ENCODE measurements around the gene SRSF7.
"Not testable (repeated sequence)": the region's sequence is repeated elsewhere in the genome, so short reads cannot be mapped to it uniquely, and the experiment has no call there.

SRSF7 gene

DNA sequence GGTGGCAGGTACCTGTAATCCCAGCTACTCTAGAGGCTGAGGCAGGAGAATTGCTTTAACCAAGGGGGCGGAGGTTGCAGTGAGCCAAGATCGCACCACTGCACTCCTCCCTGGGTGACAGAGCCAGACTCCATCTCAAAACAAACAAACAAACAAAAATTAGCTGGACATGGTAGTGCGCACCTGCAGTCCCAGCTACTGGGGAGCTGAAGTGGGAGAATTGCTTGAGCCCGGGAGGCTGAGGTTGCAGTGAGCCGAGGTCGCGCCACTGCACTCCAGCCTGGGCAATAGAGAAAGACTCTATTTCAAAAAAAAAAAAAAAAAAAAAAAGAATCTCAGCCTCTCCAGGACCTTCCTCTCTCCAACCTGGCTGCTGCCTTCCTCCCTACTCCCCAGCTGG is 20.1 kb downstream of the SRSF7 start:
- DNase-seq = no peak

DNA sequence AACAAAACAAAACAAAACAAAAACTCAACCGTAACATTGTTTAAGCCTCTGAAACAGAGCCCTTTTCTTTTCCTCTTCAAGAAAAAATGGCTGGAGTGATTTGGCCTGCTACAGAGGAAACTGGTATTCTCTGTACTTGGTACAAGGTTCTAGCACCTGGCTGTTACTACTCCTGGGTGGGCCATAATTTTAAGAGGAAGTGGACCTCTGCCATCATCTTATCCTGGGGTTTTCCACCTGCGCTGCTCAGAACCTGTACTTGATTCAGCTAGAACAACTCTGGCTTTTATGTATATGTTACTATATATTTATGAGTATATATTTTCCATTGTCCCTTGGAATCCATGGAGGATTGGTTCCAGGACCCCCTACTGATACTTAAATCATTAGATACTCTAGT is 22.5 kb downstream of the SRSF7 start:
- no peak for DNase-seq

- no peak for DNase-seq
Measured at GRCh38 chr2:38727661-38728060, 23.5 kb downstream of the SRSF7 start.

- DNase-seq = no peak
Measured at GRCh38 chr2:38723173-38723572, 28.0 kb downstream of the SRSF7 start.

DNA sequence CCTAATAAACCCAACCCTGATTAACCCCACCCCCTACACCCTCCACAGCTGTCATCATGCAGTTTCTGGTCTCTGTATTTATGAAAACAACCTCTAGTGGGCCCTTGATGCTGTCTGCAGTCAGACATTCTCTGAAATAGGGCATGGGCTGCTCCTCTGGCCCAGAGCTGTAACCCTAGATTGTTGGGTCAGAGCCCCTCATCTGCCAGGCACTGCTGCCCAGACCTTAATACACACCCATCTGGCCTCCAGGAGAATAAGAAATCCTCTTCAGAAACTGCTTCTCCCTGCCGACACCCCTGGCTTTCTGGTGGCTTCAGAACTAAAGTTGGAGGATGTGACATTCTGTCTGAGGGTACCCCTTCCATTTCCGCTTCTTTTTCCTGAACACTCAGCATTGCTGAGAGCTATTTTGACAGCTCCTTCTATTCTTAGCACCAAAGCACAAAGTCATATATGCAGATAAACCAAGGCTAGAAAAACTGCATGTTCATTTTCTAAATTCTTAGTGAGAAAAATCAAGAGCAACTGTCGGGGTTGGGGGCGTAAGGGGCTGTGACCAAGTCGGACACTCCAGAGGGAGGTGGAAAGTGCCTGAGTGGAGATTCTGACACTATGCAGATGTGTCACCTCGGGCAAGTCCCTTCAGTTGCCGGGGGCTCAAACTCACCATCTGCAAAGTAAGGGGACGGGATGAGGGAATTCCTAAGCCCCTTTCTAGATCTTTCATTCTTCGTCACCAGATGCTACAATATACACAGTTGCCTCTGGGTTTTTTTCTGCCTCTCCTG is 28.7 kb downstream of the SRSF7 start:
- DNase-seq = no peak

DNA sequence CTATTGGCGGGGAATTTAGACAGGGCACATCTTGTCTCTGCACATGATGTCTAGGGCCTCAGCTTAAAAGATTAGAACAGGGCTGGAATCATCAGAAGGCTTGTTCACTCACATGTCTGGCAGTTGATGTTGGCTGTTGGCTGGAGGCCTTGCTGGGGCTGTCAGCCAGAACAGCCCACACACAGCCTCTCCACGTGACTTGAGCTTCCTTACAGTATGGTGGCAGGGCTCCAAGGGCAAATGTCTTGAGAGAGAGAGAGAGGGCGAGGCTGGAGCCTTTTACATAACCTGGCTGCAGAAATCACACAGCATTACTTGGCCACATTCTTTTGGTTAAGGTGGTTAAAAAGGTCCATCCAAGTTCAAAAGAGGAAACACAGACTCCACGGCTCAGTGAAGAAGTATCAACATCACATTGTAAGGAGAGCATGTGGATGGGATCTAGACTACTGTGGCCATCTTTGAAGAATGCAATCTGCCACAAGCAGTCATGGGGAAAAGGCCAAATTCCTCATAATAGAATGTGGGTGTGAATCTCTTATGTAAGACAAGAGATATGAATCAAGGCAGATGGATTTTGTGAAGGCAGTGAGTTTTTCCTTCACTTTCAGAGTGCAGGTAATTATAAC is 30.4 kb downstream of the SRSF7 start:
- DNase-seq = no peak

DNA sequence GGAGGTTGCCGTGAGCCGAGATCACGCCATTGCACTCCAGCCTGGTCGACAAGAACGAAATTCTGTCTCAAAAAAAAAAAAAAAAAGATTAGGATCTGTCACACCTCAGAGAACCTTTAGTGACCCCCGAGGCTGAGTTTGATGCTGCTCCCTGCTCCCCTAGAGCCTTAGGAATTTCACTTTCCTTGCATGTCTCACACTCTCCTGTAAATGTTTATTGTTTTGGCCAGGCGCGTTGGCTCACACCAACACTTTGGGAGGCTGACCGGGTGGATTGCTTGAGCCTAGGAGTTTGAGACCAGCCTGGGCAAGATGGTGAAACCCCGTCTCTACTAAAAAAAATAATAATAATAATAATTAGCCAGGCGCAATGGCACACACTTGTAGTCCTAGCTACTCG is 31.5 kb downstream of the SRSF7 start:
- no peak for DNase-seq

DNA sequence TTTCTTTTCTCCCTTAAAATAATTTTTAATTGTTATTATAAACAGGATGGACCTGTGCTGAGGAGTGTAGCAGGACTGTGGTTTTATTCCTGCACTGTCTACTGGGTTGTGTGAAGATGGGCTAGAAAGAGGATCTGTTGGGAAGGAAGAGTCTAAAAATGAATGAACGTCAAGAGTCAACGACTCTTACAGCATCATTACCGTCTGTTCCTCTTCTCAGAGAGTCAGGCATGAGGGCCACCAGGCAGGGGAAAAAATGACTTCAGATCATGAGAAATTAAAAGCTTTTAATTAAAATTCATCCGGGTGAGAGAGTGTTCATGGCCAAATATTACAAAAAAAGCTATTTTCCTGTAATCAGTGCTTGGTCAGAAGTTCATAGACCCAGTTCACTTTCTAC is 32.6 kb downstream of the SRSF7 start:
- no peak for DNase-seq

GRCh38 chr2:38716185-38716584 is 35.0 kb downstream of the SRSF7 start:
- DNase-seq = no peak

DNA sequence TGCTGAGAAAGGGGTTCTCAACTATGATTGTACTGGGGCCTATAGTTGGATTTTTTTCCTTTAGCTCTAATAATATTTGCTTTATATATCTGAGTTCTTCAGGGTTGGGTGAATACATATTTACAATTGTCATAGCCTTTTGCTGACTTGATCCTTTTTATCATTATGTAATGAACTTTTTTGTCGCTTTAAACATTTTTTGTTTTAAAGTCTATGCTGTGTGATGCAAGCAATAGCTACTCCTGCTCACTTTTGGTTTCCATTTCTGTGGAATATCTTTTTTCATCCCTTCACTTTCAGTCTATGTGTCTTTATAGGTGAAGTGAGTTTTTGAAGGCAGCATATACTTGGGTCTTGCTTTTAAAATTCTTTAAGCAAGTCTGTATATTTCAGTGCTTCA is 36.2 kb downstream of the SRSF7 start:
- DNase-seq = not testable (repeated sequence)

DNA sequence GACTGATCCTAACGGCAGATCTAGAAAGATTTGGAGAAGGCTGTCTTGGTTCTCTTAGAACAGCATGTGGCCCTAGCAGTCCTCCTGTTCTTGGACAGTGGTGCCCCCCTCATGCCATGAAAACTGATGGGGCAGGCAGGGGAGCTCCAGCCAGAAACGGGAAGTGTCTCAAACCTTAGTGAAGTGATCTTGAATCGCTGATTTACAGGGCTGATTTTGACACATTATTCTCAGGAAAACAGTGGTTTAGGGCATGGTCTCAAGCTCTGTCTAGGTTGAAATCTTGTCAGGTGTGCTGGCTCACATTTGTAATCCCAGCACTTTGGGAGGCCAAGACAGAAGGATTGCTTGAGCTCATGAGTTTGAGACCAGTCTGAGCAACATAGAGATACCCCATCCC is 37.8 kb downstream of the SRSF7 start:
- DNase-seq = no peak

- no peak for DNase-seq
Measured at GRCh38 chr2:38712871-38713270, 38.3 kb downstream of the SRSF7 start.

DNA sequence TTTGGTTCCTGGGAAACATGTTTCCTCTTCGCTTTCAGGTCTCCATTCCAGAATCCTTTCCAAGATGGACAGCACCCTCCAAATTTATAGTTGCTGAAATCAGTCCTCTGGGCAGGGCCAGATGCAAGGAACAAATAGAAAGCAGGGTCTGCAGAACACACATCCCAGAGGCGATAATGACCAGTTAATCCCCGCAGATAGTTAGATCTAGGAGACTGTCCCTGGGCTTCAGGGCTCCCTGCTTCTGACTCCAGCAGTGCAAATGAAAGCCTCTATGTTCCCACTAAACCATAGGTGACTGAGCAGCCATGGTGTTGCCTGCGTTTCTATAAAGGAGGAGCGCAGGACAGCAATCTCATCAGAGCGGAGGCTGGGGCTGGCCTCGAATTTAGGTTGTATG is 38.7 kb downstream of the SRSF7 start:
- no peak for DNase-seq

DNA sequence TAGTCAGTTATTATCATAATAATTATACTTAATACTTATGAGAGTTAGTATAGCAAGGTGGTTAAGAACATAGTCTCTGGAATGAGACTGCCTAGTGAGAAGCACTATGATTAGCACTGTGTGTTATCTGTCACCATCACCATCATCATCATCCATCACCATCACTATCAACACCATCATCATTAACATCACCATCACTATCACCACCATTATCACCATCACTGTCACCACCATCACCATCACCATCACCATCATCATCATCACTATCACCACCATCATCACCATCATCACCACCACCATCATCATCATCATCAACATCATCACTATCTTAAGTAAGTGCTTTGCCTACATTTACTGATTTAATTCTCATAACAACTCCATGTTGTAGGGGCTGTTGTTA is 39.6 kb downstream of the SRSF7 start:
- no peak for DNase-seq

DNA sequence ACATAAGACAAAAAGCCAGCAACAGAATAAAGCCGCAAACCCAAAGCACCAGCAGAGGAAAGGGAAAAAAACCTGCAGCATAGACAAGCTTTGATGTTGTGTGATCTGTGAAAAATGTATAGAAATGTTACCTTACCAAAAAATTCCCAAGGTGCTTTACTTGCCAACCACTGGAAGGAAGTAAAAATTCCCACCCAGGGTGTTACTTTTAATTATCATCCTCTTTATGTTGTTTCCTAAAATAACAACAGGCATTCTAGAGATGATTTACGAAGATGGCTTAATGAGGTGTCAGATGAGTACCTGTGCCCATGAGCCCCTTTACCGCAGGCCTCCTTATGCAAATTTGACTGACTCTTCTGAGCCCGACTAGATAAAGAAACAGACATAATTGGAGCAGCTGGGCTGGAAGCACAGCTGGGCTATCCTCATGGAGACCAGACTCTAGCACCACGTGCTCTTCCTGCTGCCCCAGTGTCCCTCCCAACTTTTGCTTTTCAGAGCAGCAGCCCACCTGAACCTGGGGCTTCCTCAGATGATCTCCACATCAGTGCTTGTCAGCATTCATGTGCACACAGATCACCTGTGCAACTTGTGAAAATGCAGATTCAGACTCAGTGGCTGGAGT is 41.5 kb downstream of the SRSF7 start:
- DNase-seq = peak; percentile 35

DNA sequence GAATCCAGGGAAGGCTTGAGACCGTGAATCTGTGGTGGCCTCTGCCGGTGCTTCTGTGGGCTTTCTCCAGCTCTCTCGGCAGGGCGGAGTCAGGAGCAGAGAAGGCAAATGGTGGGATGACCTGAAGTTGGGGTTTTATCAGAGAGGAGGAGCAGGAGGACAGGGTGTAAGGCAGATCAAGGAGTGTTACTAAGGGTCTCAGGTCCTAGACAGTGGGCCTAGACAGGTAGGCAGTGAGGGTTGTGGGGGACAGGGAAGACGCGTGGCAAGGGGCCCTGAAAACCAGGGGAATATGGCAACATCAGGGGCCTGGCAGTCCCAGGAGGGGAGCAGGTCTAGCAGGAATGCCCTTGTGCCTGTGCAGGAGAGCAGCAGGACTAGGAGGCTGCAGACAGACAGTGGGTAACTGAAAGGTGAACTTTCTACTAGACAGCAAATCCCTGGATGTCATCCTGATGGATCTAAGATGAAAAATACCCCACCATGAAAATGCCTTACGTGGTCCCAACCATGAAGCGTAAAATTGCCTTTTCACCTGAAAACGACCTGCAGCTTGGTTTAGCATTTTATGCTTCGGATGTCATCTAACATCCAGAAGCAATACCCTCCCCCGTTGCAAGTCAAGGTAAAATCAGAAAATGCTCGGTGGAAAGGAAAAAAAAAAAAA is 42.1 kb downstream of the SRSF7 start:
- DNase-seq = no peak

DNA sequence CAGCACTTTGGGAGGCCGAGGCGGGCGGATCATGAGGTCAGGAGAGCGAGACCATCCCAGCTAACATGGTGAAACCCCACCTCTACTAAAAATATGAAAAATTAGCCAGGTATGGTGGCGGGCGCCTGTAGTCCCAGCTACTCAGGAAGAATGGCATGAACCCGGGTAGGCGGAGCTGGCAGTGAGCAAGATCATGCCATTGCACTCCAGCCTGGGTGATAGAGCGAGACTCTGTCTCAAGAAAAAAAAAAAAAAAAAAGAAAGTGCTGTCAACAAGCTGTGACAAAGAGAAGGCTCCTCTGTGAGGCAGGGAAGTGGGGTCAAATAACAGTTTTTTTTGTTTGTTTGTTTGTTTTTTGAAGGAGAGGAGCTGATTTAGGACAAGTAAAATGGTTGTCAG is 42.7 kb downstream of the SRSF7 start:
- DNase-seq = not testable (repeated sequence)

- DNase-seq = no peak
Measured at GRCh38 chr2:38706846-38707345, 44.3 kb downstream of the SRSF7 start.

- no peak for DNase-seq
Measured at GRCh38 chr2:38704664-38705063, 46.5 kb downstream of the SRSF7 start.

DNA sequence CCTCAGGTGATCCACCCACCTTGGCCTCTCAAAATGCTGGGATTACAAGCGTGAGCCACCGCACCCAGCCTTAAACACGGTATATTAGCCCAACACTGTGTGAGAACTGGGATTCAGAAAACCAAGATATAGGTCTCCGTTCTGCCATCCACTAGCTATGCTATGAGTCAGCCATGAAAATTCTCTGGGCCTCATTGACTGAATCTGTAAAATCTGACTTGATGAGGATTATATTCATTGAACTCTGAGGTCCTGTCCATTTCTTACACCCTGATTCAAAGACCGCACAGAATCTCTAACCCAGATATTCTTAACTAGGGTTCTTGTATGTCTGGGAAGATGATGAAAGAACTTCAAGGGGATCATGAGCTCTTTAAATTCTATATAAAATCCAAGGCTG is 47.8 kb downstream of the SRSF7 start:
- not testable (repeated sequence) for DNase-seq

DNA sequence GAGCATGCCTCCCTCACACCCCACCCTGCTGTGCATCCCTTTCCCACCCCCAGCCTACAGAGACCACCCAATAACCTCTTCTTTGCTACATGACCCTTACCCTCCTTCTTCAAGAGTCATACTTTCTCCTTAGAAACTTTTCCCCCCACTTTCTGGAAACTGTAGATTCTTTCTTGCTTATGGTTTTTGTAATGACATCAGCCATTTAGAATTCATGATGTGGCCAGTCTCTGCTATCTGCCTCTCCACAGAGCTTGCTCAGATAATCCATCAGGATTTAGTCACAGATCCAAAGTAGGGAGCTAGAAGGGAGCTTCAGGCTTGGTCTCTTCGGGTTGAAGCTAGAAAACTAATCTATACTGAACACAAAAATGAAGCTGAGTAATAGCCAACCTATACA is 48.7 kb downstream of the SRSF7 start:
- no peak for DNase-seq

GRCh38 chr2:38701542-38701941 is 49.6 kb downstream of the SRSF7 start:
- DNase-seq = no peak

- DNase-seq = no peak
Measured at GRCh38 chr2:38700881-38701458, 50.2 kb downstream of the SRSF7 start.

All from activated CD4-positive, alpha-beta T cell treated with anti-CD3 and anti-CD28 coated beads, Interleukin-2, amount 50 U/mL, for 1 hour (primary cell).